Tibial nerve (tissue), 4 donors: Measurements from ENCODE around the gene LHX1. TPM values are rescaled to one million over a fixed set of nuclear protein-coding genes. Genes with fewer than 3 reads are reported as not detected.

Experiments used
- DNase-seq, 2 donors: peaks; one replicate each; pipeline ENCODE4 v3.0.0-alpha.2; 2019; ENCODE audit warnings: low spot score in 2 of 2
- H3K27ac ChIP-seq, 4 donors: fragments of 200-600 bp; sonication (generic) in 3 of 4; one replicate each; pipeline ENCODE4 v1.5.1; 2017 to 2019; ENCODE audit warnings: mild to moderate bottlenecking in 1 of 4
- H3K27me3 ChIP-seq, 2 donors: fragments of 200-600 bp; sonication (generic) in 1 of 2; one replicate each; pipeline versions ENCODE4 v1.5.1 to v1.6.0; 2017 to 2019
- H3K36me3 ChIP-seq, 3 donors: fragments of 200-600 bp; sonication (generic); one replicate each; pipeline ENCODE4 v1.5.1; 2018 to 2019
- H3K4me1 ChIP-seq, 4 donors: fragments of 200-600 bp; sonication (generic) in 3 of 4; one replicate each; pipeline ENCODE4 v1.5.1; 2017 to 2019
- H3K4me3 ChIP-seq, 4 donors: fragments of 200-600 bp; sonication (generic) in 3 of 4; one replicate each; pipeline ENCODE4 v1.5.1; 2017 to 2019; ENCODE audit warnings: mild to moderate bottlenecking in 1 of 4, moderate library complexity in 1 of 4
- H3K9me3 ChIP-seq, 4 donors: fragments of 200-600 bp; sonication (generic) in 3 of 4; one replicate each; pipeline ENCODE4 v1.5.1; 2017 to 2019
- CTCF ChIP-seq, 5 experiments: fragments of 200-600 bp in 3 of 5; fragments of 450-650 bp in 2 of 5; sonication (generic) in 3 of 5; IDR thresholded peaks; one replicate each; pipeline ENCODE4 v1.5.1; 2016 to 2019; ENCODE audit warnings: antibody characterized with exemption in 5 of 5, mild to moderate bottlenecking in 3 of 5, moderate library complexity in 2 of 5
- EP300 ChIP-seq, 2 donors: sonication (generic); formaldehyde crosslinking; IDR thresholded peaks; one replicate each; pipeline ENCODE4 v1.6.1; 2017; ENCODE audit warnings: antibody characterized with exemption in 2 of 2, mild to moderate bottlenecking in 1 of 2
- POLR2A ChIP-seq, 2 donors: fragments of 450-650 bp; IDR thresholded peaks; one replicate each; pipeline ENCODE4 v1.6.1; 2017; ENCODE audit warnings: antibody characterized with exemption in 2 of 2, mild to moderate bottlenecking in 2 of 2, moderate library complexity in 2 of 2
- WGBS, 2 donors: methylation state at CpG; one replicate each; pipeline ENCODE4 v1.1.5; 2018; 5-methylcytosine and 5-hydroxymethylcytosine counted together
- total RNA-seq, 4 donors: library from RNA; depleted of rRNA; stranded (reverse); fragments of >200 nt; gene quantifications; one replicate each; pipeline ENCODE4 v1.1.0, GENCODE V29; 2016

LHX1 gene
- total RNA-seq, 4 donors from 2014 or later = not detected

- Histone ChIP-seq H3K9me3 (no peaks in the 10 kb centered on the region), H3K4me3 (peak overlapping the region in 1 of 4 donors; percentile 30), H3K4me1 (peaks cover 0 to 95% (median 60%) of the 10 kb centered on the region in 4 donors), H3K27ac (no peak overlapping the region), H3K36me3 (no peaks in the 10 kb centered on the region), H3K27me3 (peaks cover 0 to 100% of the 10 kb centered on the region in 2 donors)
- 2% methylated on average over 46 to 48 of the region's 49 CpGs for WGBS, 2 donors
- no peak for DNase-seq
- TF ChIP-seq CTCF (IDR thresholded peaks at IDR 0.05) (no peak), EP300 (IDR thresholded peaks at IDR 0.05) (no peak), POLR2A (IDR thresholded peaks at IDR 0.05) (no peak)
Measured at GRCh38 chr17:36935671-36936454, 1.4 kb upstream of the LHX1 start.

GRCh38 chr17:36936455-36937000 is 747 bp upstream of the LHX1 start:
- 1 to 4% methylated on average over 39 to 53 of the region's 58 CpGs for WGBS, 2 donors
- no peak for TF ChIP-seq EP300 (IDR thresholded peaks at IDR 0.05)
- TF ChIP-seq POLR2A (IDR thresholded peaks at IDR 0.05) = no peak
- no peak for TF ChIP-seq CTCF (IDR thresholded peaks at IDR 0.05)
- peak overlapping the region in 1 of 4 donors; percentile 30 for H3K4me3 ChIP-seq
- peaks cover 0 to 97% (median 60%) of the 10 kb centered on the region in 4 donors for H3K4me1 ChIP-seq
- H3K27ac ChIP-seq = no peak overlapping the region
- DNase-seq = no peak
- H3K9me3 ChIP-seq = no peaks in the 10 kb centered on the region
- H3K36me3 ChIP-seq = no peaks in the 10 kb centered on the region
- peaks cover 0 to 100% of the 10 kb centered on the region in 2 donors for H3K27me3 ChIP-seq

- Histone ChIP-seq H3K27me3 (peaks cover 4 to 100% of the 10 kb centered on the region in 2 donors), H3K4me1 (peaks cover 0 to 95% (median 56%) of the 10 kb centered on the region in 4 donors), H3K36me3 (no peaks in the 10 kb centered on the region), H3K9me3 (no peaks in the 10 kb centered on the region), H3K27ac (no peak overlapping the region), H3K4me3 (peak overlapping the region in 1 of 4 donors; percentile 30)
- no peak for TF ChIP-seq POLR2A (IDR thresholded peaks at IDR 0.05)
- WGBS, 2 donors = 2 to 5% methylated on average over 34 to 36 of the region's 36 CpGs
- DNase-seq = no peak
Measured at GRCh38 chr17:36937959-36938565, 787 bp downstream of the LHX1 start.

GRCh38 chr17:36938566-36939051 is 1.3 kb downstream of the LHX1 start:
- Histone ChIP-seq H3K4me1 (peaks cover 0 to 89% (median 51%) of the 10 kb centered on the region in 4 donors), H3K36me3 (no peaks in the 10 kb centered on the region), H3K27ac (no peak overlapping the region), H3K4me3 (no peak overlapping the region), H3K9me3 (no peaks in the 10 kb centered on the region), H3K27me3 (peaks cover 4 to 100% of the 10 kb centered on the region in 2 donors)
- no peak for TF ChIP-seq EP300 (IDR thresholded peaks at IDR 0.05)
- TF ChIP-seq CTCF (IDR thresholded peaks at IDR 0.05) = no peak
- no peak for TF ChIP-seq POLR2A (IDR thresholded peaks at IDR 0.05)
- WGBS, 2 donors = 3 to 4% methylated on average over 8 to 23 of the region's 25 CpGs
- no peak for DNase-seq

- 8 to 10% methylated on average over 34 to 43 of the region's 43 CpGs for WGBS, 2 donors
- DNase-seq = no peak
- Histone ChIP-seq H3K4me1 (peaks cover 0 to 83% (median 49%) of the 10 kb centered on the region in 4 donors), H3K9me3 (no peaks in the 10 kb centered on the region), H3K36me3 (no peaks in the 10 kb centered on the region), H3K4me3 (no peak overlapping the region), H3K27ac (no peak overlapping the region), H3K27me3 (peaks cover 4 to 100% of the 10 kb centered on the region in 2 donors)
- no peak for TF ChIP-seq CTCF (IDR thresholded peaks at IDR 0.05)
- TF ChIP-seq EP300 (IDR thresholded peaks at IDR 0.05) = peak in 1 of 2 donors; percentile 32
- no peak for TF ChIP-seq POLR2A (IDR thresholded peaks at IDR 0.05)
Measured at GRCh38 chr17:36939052-36939801, 2.0 kb downstream of the LHX1 start.
